Activated T-cell treated with anti-CD3 and anti-CD28 coated beads, Interleukin-2, amount 50 U/mL, for 48 hours (primary cell): Measurements from ENCODE around the gene TRPV5.

ENCODE experiments used
- DNase-seq, 2 experiments: peaks; one replicate each; pipeline ENCODE4 v3.0.0-alpha.2; 2020

The TRPV5 gene

DNA sequence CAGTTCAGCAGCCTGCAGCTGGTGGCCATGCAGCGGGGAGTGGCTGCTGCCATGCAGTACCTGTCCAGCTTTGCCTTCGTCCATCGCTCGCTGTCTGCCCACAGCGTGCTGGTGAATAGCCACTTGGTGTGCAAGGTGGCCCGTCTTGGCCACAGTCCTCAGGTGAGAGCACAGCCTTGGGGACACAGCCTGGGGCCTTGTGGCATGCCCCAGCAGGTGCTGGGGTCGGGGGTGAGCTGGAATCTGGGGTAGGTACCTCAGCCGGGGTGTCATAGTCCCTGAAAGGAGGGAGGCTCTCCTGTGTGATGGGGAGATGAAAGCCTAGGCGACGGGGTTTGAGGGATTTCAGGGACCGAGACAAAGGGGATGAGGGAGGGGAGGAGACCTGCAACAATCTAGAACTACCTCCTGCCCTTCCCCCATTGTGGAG is 64.5 kb downstream of the TRPV5 start:
- peak in 1 of 2 experiments; percentile 4 for DNase-seq

DNA sequence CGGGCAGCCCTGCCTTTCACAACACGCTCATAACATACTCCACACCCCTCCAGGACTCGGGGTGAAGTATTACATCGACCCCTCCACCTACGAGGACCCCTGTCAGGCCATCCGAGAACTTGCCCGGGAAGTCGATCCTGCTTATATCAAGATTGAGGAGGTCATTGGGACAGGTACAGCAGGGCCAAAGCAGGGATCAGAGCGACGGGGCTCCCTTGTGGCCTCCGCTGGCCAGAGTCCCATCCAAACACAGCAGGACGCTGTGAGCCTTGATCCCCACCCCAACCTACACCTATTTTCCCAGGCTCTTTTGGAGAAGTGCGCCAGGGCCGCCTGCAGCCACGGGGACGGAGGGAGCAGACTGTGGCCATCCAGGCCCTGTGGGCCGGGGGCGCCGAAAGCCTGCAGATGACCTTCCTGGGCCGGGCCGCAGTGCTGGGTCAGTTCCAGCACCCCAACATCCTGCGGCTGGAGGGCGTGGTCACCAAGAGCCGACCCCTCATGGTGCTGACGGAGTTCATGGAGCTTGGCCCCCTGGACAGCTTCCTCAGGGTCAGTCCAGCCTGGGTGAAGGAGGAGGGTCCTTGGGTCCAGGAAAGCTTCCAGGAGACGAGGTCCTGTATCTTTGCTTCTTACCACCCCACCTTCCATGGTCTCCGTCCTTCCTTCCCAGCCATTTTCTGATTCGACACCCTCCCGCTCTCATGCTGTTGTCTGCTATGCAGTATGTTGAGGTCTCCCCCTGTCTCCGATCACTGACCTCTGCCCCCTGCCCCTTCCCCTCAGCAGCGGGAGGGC is 65.2 kb downstream of the TRPV5 start:
- peak in 1 of 2 experiments; percentile 1 for DNase-seq

DNA sequence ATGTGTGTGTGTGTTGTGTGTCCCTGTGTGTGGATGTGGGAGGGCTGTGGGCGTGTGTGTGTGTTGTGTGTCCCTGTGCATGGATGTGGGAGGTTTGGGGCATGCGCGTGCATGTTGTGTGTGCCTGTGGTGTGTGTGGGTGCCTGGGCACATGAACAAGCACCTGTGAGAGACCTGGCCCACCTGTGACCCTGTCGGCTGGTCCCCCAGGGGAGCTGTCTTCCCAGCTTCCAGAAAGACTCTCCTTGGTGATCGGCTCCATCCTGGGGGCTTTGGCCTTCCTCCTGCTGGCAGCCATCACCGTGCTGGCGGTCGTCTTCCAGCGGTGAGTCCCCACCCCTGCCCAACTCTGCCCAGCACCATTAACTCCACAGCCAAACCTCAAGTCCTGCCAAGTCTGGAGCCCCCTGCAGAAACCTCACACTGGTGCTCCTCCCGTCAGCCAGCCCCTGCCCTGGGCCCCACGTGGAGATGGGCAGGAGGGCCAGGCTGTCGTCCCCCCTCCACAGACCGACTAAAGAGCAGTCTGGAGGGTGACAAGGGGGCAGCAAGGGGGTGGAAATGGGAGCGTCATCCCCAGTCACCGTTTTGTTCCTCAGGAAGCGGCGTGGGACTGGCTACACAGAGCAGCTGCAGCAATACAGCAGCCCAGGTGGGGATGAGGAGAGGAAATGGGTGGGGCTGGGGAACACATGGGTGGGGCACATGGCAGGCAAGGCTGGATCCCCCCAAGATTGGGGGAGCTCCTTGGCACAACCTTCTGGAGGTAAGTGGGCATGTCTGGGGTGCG is 66.0 kb downstream of the TRPV5 start:
- DNase-seq = peak in 1 of 2 experiments; percentile 11

DNA sequence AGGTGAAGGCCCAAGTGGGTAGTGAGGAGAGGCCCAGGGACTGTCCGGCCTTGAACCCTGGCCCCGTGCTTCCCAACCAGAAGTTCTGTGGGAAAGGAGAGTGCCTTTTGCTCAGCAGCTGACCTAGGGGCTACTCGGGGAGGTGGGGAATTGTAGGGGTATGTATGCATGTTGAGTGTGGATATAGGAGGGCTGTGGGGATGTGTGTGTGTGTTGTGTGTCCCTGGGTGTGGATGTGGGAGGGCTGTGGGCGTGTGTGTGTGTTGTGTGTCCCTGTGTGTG is 66.5 kb downstream of the TRPV5 start:
- no peak for DNase-seq

DNA sequence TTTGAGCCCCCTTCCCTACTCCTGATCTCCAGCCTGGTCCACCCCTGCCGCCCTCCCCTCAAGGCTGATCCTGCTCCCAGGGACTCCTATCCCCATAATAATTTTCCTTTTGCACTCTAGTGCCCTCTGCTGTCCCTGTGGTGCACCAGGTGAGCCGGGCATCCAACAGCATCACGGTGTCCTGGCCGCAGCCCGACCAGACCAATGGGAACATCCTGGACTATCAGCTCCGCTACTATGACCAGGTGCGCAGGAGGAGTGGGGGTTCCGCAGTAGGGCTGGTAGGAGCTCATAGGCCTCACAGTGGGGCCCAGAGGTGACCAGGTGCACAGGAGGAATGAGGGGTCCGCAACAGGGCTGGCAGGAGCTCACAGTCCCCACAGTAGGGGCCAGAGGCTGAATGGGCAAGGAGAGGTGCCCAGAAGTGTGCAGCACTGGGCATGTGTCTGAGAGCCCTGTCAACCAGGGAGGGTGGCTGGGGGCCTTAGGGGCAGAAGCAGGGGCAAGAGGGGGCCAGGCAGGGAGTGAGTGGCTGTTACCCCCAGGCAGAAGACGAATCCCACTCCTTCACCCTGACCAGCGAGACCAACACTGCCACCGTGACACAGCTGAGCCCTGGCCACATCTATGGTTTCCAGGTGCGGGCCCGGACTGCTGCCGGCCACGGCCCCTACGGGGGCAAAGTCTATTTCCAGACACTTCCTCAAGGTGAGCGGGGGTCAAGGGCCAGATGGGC is 67.0 kb downstream of the TRPV5 start:
- DNase-seq = peak in 1 of 2 experiments; percentile 43

DNA sequence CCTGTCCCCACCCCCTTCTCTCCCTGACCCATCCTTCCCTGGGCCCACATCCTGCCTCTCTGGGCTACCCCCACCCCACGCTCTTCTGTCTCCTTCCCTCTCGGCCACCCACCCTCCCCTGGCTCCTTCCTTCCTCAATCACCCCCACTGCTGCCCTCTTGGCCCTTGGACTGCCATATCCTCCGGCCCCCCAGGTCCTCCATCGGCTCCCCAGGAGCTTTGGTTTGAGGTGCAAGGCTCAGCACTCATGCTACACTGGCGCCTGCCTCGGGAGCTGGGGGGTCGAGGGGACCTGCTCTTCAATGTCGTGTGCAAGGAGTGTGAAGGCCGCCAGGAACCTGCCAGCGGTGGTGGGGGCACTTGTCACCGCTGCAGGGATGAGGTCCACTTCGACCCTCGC is 67.8 kb downstream of the TRPV5 start:
- no peak for DNase-seq

DNA sequence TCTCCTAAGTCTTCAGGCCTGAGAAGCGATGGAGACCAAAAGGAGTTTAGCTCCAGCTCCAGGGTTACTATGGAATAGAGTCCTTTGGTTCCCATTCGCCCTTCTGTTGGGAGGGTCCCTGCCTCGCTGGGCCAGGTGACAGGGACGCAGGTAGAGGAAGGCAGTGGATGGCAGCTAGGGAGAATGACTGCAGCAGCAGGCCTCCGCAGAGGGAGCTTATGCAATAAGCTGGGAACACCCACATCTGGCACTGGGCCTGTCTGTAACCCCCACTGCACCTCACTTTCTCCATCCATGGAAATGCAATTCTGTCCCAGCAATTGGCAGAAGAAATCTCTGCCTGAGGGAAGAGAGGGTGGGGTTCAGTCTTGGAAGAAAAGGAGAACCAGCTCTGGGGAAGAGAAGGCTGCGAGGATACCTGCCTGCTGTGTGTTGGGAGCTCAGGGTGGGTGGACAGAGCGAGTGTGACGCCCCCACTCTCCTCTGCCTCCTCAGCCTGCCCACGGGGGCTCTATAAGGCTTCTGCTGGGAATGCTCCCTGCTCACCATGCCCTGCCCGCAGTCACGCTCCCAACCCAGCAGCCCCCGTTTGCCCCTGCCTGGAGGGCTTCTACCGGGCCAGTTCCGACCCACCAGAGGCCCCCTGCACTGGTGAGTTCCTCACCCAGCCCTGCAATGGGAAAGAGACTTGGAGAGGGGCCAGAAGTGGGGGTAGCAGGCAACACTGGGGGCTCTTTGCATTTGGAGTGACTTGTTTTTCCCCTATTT is 68.4 kb downstream of the TRPV5 start:
- no peak for DNase-seq

DNA sequence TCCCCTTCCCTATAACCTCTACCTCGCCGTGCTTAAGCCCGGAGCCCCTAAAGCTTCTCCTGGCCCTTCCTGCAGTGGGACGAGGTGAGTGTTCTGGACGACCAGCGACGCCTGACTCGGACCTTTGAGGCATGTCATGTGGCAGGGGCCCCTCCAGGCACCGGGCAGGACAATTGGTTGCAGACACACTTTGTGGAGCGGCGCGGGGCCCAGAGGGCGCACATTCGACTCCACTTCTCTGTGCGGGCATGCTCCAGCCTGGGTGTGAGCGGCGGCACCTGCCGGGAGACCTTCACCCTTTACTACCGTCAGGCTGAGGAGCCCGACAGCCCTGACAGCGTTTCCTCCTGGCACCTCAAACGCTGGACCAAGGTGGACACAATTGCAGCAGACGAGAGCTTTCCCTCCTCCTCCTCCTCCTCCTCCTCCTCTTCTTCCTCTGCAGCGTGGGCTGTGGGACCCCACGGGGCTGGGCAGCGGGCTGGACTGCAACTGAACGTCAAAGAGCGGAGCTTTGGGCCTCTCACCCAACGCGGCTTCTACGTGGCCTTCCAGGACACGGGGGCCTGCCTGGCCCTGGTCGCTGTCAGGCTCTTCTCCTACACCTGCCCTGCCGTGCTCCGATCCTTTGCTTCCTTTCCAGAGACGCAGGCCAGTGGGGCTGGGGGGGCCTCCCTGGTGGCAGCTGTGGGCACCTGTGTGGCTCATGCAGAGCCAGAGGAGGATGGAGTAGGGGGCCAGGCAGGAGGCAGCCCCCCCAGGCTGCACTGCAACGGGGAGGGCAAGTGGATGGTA is 69.5 kb downstream of the TRPV5 start:
- DNase-seq = no peak

DNA sequence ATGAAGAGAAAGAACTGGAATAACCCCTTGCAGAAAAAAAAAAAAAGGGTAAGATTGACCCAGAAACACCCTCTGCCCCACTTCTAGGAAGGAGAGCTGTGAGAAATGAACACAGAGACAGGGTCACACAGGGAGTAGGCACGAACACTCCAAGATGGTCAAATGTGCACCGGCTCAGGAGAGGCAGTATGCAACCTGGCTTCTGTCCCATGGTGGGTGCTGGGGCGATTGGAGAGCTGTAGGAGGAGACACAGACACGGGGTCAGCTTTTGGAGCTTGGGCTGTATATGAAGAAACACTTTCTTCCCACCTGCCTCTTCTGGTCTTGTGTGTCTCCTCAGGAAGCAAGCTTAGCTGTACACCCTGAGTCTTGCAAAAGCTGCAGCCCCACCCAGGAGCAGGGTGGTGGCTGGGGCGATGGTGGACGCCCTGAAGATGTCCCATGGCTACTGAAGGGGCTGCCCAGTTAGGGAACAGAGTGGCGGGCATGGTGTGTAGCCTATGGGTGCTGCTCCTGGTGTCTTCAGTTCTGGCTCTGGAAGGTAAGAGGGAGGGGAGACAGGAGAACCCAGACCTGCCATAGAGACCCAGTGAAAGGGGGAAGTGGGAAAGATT is 70.7 kb downstream of the TRPV5 start:
- no peak for DNase-seq

DNA sequence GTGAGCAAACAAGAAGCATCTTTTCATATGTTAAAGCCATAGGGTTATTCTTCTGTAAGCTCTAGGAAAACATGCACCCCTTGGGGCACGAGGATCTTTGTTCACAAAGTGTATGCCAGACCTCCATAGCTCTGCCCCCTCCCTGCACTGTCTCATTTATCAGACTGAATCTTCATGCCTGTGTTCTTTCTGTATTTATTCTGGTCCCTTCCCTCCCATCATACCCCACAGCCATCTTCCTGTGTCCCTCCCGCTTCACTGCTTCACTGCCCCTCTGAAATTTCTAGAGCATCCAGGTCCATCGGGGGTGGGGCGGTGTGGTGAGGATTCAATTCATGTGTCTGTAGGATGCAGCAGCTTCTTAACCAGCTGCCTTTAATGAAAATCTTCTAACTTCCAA is 71.2 kb downstream of the TRPV5 start:
- no peak for DNase-seq

DNA sequence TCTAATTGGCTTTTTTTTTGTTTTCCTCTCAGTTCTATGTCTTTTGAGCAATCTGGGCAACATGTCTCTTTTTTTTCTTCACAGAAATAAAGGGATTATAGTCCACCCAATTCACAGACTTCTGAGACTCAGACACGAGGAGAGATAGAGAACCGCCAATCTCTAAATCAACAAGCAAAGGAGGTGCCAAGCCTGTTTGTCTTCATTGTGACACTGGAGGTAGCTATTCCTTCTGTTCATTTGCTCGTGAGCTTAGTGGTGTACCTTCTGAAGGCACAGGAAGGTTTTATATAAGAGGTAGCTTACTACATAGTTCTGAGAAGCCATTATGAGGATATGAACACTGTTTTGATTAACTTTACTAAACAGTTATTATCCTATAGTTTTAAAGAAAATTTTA is 72.6 kb downstream of the TRPV5 start:
- DNase-seq = no peak

DNA sequence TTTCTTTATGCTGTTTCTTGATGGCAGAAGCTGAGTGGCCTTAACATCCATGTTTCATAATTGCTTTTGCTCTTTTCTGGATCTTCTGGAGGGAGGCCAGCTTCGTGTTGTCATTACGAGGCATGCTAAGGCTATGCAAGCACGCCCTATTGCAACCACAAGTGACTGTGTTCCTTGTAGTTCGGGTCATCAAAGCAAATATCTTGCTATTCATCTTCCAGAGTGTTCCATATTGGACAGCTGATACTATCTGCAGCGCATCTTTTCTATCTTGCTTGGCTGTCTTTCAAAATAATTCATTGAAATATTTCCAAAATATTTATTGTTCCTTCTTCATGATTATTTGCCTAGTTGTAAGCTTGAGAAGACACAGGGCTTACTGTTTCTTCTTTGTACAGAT is 73.7 kb downstream of the TRPV5 start:
- DNase-seq = no peak

DNA sequence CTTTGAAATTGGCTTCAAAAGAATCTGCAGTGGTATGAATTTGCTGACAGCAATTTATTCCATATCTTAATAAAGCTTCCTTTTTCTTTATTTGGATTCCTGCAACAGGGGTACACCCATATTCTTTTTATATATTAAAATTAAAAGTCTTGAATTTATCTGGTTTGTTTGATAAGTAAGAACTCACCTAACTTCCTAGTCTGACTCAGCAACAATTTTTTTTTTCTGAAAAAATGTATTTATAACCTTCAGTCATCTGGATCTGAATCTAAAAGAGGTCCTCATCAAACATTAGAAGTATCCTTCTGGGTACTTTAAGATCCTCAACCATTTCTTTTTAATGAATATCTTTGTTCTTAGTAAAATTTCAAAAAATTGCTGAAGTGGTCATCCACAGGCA is 74.1 kb downstream of the TRPV5 start:
- no peak for DNase-seq
